Measurements from ENCODE around the gene MPDZ.

- TF ChIP-seq EZH2phosphoT487 (conservative IDR thresholded peaks at IDR 0.05; ENCODE audit: low read length) = no peak
- TF ChIP-seq, protein P1, sequence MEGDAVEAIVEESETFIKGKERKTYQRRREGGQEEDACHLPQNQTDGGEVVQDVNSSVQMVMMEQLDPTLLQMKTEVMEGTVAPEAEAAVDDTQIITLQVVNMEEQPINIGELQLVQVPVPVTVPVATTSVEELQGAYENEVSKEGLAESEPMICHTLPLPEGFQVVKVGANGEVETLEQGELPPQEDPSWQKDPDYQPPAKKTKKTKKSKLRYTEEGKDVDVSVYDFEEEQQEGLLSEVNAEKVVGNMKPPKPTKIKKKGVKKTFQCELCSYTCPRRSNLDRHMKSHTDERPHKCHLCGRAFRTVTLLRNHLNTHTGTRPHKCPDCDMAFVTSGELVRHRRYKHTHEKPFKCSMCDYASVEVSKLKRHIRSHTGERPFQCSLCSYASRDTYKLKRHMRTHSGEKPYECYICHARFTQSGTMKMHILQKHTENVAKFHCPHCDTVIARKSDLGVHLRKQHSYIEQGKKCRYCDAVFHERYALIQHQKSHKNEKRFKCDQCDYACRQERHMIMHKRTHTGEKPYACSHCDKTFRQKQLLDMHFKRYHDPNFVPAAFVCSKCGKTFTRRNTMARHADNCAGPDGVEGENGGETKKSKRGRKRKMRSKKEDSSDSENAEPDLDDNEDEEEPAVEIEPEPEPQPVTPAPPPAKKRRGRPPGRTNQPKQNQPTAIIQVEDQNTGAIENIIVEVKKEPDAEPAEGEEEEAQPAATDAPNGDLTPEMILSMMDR (IDR thresholded peaks at IDR 0.05; ENCODE audit: insufficient read depth, low read length, poor library complexity, severe bottlenecking) = no peak
Observed at GRCh38 chr9:13165236-13165945, 114.1 kb downstream of the MPDZ start.

Data from SU-DHL-6 (cell line).